ENCODE data around the gene KCNAB1. TPM values are rescaled to one million over a fixed set of nuclear protein-coding genes. Genes with fewer than 3 reads are reported as not detected.

KCNAB1 gene
- total RNA-seq, 2 donors from 2014 or later: 14.0 to 33.1 TPM

GRCh38 chr3:156491192-156491591 is 370.8 kb downstream of the KCNAB1 start:
- DNase-seq (ENCODE audit: low spot score): no peak
- intact Hi-C loops (cut with DNase I): no loop called here

GRCh38 chr3:156492801-156493261 is 372.5 kb downstream of the KCNAB1 start:
- intact Hi-C loops (cut with DNase I): no loop called here
- no peak for DNase-seq (ENCODE audit: low spot score)

GRCh38 chr3:156493887-156494286 is 373.5 kb downstream of the KCNAB1 start:
- no peak for DNase-seq (ENCODE audit: low spot score)
- intact Hi-C loops (cut with DNase I): no loop called here

- intact Hi-C loops (cut with DNase I): no loop called here
- DNase-seq (ENCODE audit: low spot score): no peak
Observed at GRCh38 chr3:156495816-156496215, 375.4 kb downstream of the KCNAB1 start.

- no peak for DNase-seq (ENCODE audit: low spot score)
- intact Hi-C loops (cut with DNase I): no loop called here
Observed at GRCh38 chr3:156497326-156497725, 376.9 kb downstream of the KCNAB1 start.

GRCh38 chr3:156498307-156498706 is 377.9 kb downstream of the KCNAB1 start:
- DNase-seq (ENCODE audit: low spot score): no peak
- intact Hi-C loops (cut with DNase I): no loop called here

GRCh38 chr3:156507285-156507684 is 386.9 kb downstream of the KCNAB1 start:
- DNase-seq (ENCODE audit: low spot score): no peak
- intact Hi-C loops (cut with DNase I): loop anchor here in 1 of 2 donors (5.0 to 10.0 kb wide), 2 partner anchors 355 to 462 kb away; no protein-coding TSS in a partner anchor

GRCh38 chr3:156509189-156510174 is 389.1 kb downstream of the KCNAB1 start:
- intact Hi-C loops (cut with DNase I): loop anchor here in 1 of 2 donors (5.0 to 10.0 kb wide), 2 partner anchors 357 to 465 kb away; no protein-coding TSS in a partner anchor
- DNase-seq (ENCODE audit: low spot score): no peak

GRCh38 chr3:156511987-156512677 is 391.8 kb downstream of the KCNAB1 start:
- DNase-seq (ENCODE audit: low spot score): no peak
- intact Hi-C loops (cut with DNase I): loop anchor here in 1 of 2 donors (2.0 kb wide), 1 partner anchor 343 kb away; no protein-coding TSS in a partner anchor

GRCh38 chr3:156513619-156514018 is 393.2 kb downstream of the KCNAB1 start:
- no peak for DNase-seq (ENCODE audit: low spot score)
- intact Hi-C loops (cut with DNase I): loop anchor here in 1 of 2 donors (2.0 kb wide), 1 partner anchor 345 kb away; no protein-coding TSS in a partner anchor

GRCh38 chr3:156516284-156516683 is 395.9 kb downstream of the KCNAB1 start:
- no peak for DNase-seq (ENCODE audit: low spot score)
- intact Hi-C loops (cut with DNase I): no loop called here

GRCh38 chr3:156516961-156517360 is 396.6 kb downstream of the KCNAB1 start:
- intact Hi-C loops (cut with DNase I): no loop called here
- DNase-seq (ENCODE audit: low spot score): no peak

- DNase-seq (ENCODE audit: low spot score): no peak
Observed at GRCh38 chr3:156518726-156519125, 398.3 kb downstream of the KCNAB1 start.

GRCh38 chr3:156519758-156520162 is 399.4 kb downstream of the KCNAB1 start:
- intact Hi-C loops (cut with DNase I): loop anchor here in 1 of 2 donors (10.0 kb wide), 1 partner anchor 615 kb away; no protein-coding TSS in a partner anchor

More at GRCh38 chr3:156518726-156519125, 398.3 kb downstream of the KCNAB1 start:
- intact Hi-C loops (cut with DNase I): no loop called here

GRCh38 chr3:156522673-156523072 is 402.3 kb downstream of the KCNAB1 start:
- intact Hi-C loops (cut with DNase I): loop anchor here in 1 of 2 donors (10.0 kb wide), 1 partner anchor 612 kb away; no protein-coding TSS in a partner anchor
- no peak for DNase-seq (ENCODE audit: low spot score)

More at GRCh38 chr3:156519758-156520162, 399.4 kb downstream of the KCNAB1 start:
- DNase-seq (ENCODE audit: low spot score): no peak

GRCh38 chr3:156525808-156526207 is 405.4 kb downstream of the KCNAB1 start:
- intact Hi-C loops (cut with DNase I): loop anchor here in 1 of 2 donors (10.0 kb wide), 1 partner anchor 609 kb away; no protein-coding TSS in a partner anchor
- no peak for DNase-seq (ENCODE audit: low spot score)

GRCh38 chr3:156527060-156527459 is 406.7 kb downstream of the KCNAB1 start:
- intact Hi-C loops (cut with DNase I): loop anchor here in 1 of 2 donors (10.0 kb wide), 1 partner anchor 608 kb away; no protein-coding TSS in a partner anchor
- no peak for DNase-seq (ENCODE audit: low spot score)

GRCh38 chr3:156530980-156531379 is 410.6 kb downstream of the KCNAB1 start:
- no peak for DNase-seq (ENCODE audit: low spot score)
- intact Hi-C loops (cut with DNase I): loop anchor here in 1 of 2 donors (10.0 kb wide), 1 partner anchor 554 kb away; no protein-coding TSS in a partner anchor

GRCh38 chr3:156532730-156533129 is 412.4 kb downstream of the KCNAB1 start:
- no peak for DNase-seq (ENCODE audit: low spot score)
- intact Hi-C loops (cut with DNase I): loop anchor here in 1 of 2 donors (10.0 kb wide), 1 partner anchor 552 kb away; no protein-coding TSS in a partner anchor

Data from posterior vena cava (tissue), 2 donors.